Measurements from ENCODE around the gene KRTAP10-12.

- TF ChIP-seq CTCF (conservative IDR thresholded peaks at IDR 0.05; ENCODE audit: low read depth, low read length) (no peak), EZH2 (IDR thresholded peaks at IDR 0.05; ENCODE audit: borderline replicate concordance, low read depth, low read length, poor library complexity, severe bottlenecking) (no peak)
These were observed 38.4 kb upstream of the KRTAP10-12 start for GRCh38 chr21:44658541-44658910.
